IMR-90 (cell line): Measurements from ENCODE around the gene SLC4A7. TPM values are rescaled to one million over a fixed set of nuclear protein-coding genes. Genes with fewer than 3 reads are reported as not detected.

Experiments
- ATAC-seq: fragments of 200-7000 bp; cut with Tn5 transposase; 2 replicates; pipeline ENCODE4 v1.9.1; 2020; ENCODE audit warnings: low read depth, mild to moderate bottlenecking, moderate library complexity
- BruUV-seq: library from RNA; stranded (reverse); fragments of 400-500 nt; replicated peaks from 2 replicates; lab custom pipeline; 2021; lab: Mats Ljungman, UMichigan
- CTCF ChIA-PET: fragments of 300-600 bp; formaldehyde crosslinking; extraction: SDS; loops from one replicate; lab custom pipeline; 2021; ENCODE audit warnings: antibody characterized with exemption; lab: Yijun Ruan, JAX
- POLR2A ChIA-PET: fragments of 300-600 bp; sonication (Branson Sonifier 250); formaldehyde crosslinking; loops from one replicate; lab custom pipeline; 2022; ENCODE audit warnings: antibody characterized with exemption; ENCODE audit not compliant: unreplicated experiment; lab: Charles Lee
- DNase-seq: peaks from one replicate; pipeline ENCODE4 v3.0.0; 2013
- H2AFZ ChIP-seq: replicated peaks from 2 replicates; pipeline ENCODE3; 2013; ENCODE audit warnings: low read length, mild to moderate bottlenecking; ENCODE audit not compliant: poor library complexity
- H2AK5ac ChIP-seq: 2 replicates; pipeline ENCODE4 v1.6.1; 2013; ENCODE audit warnings: low read depth, low read length, inconsistent platforms
- H2AK9ac ChIP-seq: replicated peaks from 2 replicates; pipeline ENCODE3; 2013; ENCODE audit warnings: mild to moderate bottlenecking, low read depth, low read length, moderate library complexity; ENCODE audit not compliant: poor library complexity
- H2BK120ac ChIP-seq: 2 replicates; pipeline ENCODE4 v1.6.1; 2013; ENCODE audit warnings: low read depth, low read length, inconsistent platforms
- H2BK15ac ChIP-seq: 3 replicates; pipeline ENCODE4 v1.6.1; 2013; ENCODE audit warnings: low read depth, low read length, inconsistent platforms
- H2BK20ac ChIP-seq: 2 replicates; pipeline ENCODE4 v1.6.1; 2013; ENCODE audit warnings: low read depth, mild to moderate bottlenecking, inconsistent platforms, low read length, moderate library complexity
- H2BK5ac ChIP-seq: 2 replicates; pipeline ENCODE4 v1.6.1; 2013; ENCODE audit warnings: mild to moderate bottlenecking, low read depth, low read length, inconsistent platforms; ENCODE audit not compliant: poor library complexity, severe bottlenecking
- H3K14ac ChIP-seq: replicated peaks from 2 replicates; pipeline ENCODE4 v1.6.1; 2013; ENCODE audit warnings: low read depth, low read length, inconsistent platforms
- H3K18ac ChIP-seq: 2 replicates; pipeline ENCODE4 v1.6.1; 2013; ENCODE audit warnings: low read depth, low read length, control low read depth
- H3K23ac ChIP-seq: 2 replicates; pipeline ENCODE4 v1.6.1; 2013; ENCODE audit warnings: low read depth, low read length, inconsistent platforms
- H3K27ac ChIP-seq: 2 replicates; pipeline ENCODE4 v1.5.1; 2013; ENCODE audit warnings: mild to moderate bottlenecking, control low read depth, low read length; ENCODE audit not compliant: insufficient read depth
- H3K27me3 ChIP-seq: 2 replicates; pipeline ENCODE4 v1.6.1; 2013; ENCODE audit warnings: low read length; ENCODE audit not compliant: control insufficient read depth, insufficient read depth
- H3K36me3 ChIP-seq: 2 replicates; pipeline ENCODE4 v1.6.1; 2013; ENCODE audit warnings: low read length, mixed read lengths; ENCODE audit not compliant: control insufficient read depth, insufficient read depth
- H3K4ac ChIP-seq: 2 replicates; pipeline ENCODE4 v1.6.1; 2013; ENCODE audit warnings: low read depth, low read length, inconsistent platforms
- H3K4me1 ChIP-seq: 2 replicates; pipeline ENCODE4 v1.6.1; 2013; ENCODE audit warnings: low read length, mixed read lengths; ENCODE audit not compliant: control insufficient read depth, insufficient read depth
- H3K4me2 ChIP-seq: 2 replicates; pipeline ENCODE4 v1.6.1; 2013; ENCODE audit warnings: low read depth, mild to moderate bottlenecking, control low read depth, low read length, moderate library complexity
- H3K4me3 ChIP-seq: 2 replicates; pipeline ENCODE4 v1.5.1; 2013; ENCODE audit warnings: low read depth, mild to moderate bottlenecking, control low read depth, low read length, moderate library complexity; ENCODE audit not compliant: insufficient read depth
- H3K56ac ChIP-seq: 2 replicates; pipeline ENCODE4 v1.6.1; 2013; ENCODE audit warnings: low read length, inconsistent platforms; ENCODE audit not compliant: insufficient read depth; ENCODE audit errors: extremely low read depth
- H3K79me1 ChIP-seq, 2 experiments: 2 replicates each; pipeline ENCODE4 v1.6.1; 2013; ENCODE audit warnings: low read length in 2 of 2, inconsistent platforms in 1 of 2, low read depth in 1 of 2
- H3K9ac ChIP-seq: 2 replicates; pipeline ENCODE4 v1.6.1; 2013; ENCODE audit warnings: low read depth, low read length, control low read depth
- H3K9me1 ChIP-seq: 2 replicates; pipeline ENCODE4 v1.6.1; 2013; ENCODE audit warnings: low read length, inconsistent platforms; ENCODE audit not compliant: insufficient read depth
- H3K9me3 ChIP-seq: 2 replicates; pipeline ENCODE4 v1.6.1; 2013; ENCODE audit warnings: low read length; ENCODE audit not compliant: control insufficient read depth, insufficient read depth
- H4K20me1 ChIP-seq: 2 replicates; pipeline ENCODE4 v1.6.1; 2013; ENCODE audit warnings: low read length, inconsistent platforms; ENCODE audit not compliant: insufficient read depth
- H4K5ac ChIP-seq: 2 replicates; pipeline ENCODE4 v1.6.1; 2013; ENCODE audit warnings: mild to moderate bottlenecking, low read depth, low read length, control low read depth
- H4K8ac ChIP-seq, 2 experiments: 2 replicates each; pipeline ENCODE4 v1.6.1; 2013; ENCODE audit warnings: low read depth in 2 of 2, low read length in 2 of 2, control low read depth in 1 of 2, inconsistent platforms in 1 of 2
- H4K91ac ChIP-seq: 2 replicates; pipeline ENCODE4 v1.6.1; 2013; ENCODE audit warnings: low read depth, low read length, inconsistent platforms; ENCODE audit not compliant: insufficient read depth
- CEBPB ChIP-seq: IDR thresholded peaks from 2 replicates; pipeline ENCODE4 v1.6.1; 2012; ENCODE audit warnings: low read depth, low read length, improper control_type of control experiment
- MAZ ChIP-seq: IDR thresholded peaks from 2 replicates; pipeline ENCODE4 v1.6.1; 2012; ENCODE audit warnings: low read depth, mild to moderate bottlenecking, low read length, improper control_type of control experiment, moderate library complexity, borderline replicate concordance
- MXI1 ChIP-seq: IDR thresholded peaks from 2 replicates; pipeline ENCODE4 v1.6.1; 2012; ENCODE audit warnings: low read depth, mild to moderate bottlenecking, low read length, moderate library complexity, borderline replicate concordance
- NFE2L2 ChIP-seq: fragments of 150-350 bp; IDR thresholded peaks from 2 replicates; pipeline ENCODE4 v1.6.1; 2016; ENCODE audit warnings: low read depth, mild to moderate bottlenecking, low read length
- POLR2A ChIP-seq: IDR thresholded peaks from 2 replicates; pipeline ENCODE4 v1.6.1; 2012; ENCODE audit warnings: mild to moderate bottlenecking, low read depth, low read length
- RCOR1 ChIP-seq: IDR thresholded peaks from 2 replicates; pipeline ENCODE4 v1.6.1; 2012; ENCODE audit warnings: mild to moderate bottlenecking, low read length, improper control_type of control experiment; ENCODE audit not compliant: insufficient replicate concordance
- RFX5 ChIP-seq: IDR thresholded peaks from 2 replicates; pipeline ENCODE4 v1.8.0; 2012; ENCODE audit warnings: low read depth, mild to moderate bottlenecking, low read length, moderate library complexity
- SMC3 ChIP-seq: fragments of 150-350 bp; IDR thresholded peaks from 2 replicates; pipeline ENCODE4 v1.6.1; 2016; ENCODE audit warnings: low read depth, mild to moderate bottlenecking, antibody characterized with exemption, low read length, moderate library complexity
- USF2 ChIP-seq: fragments of 150-350 bp; IDR thresholded peaks from 2 replicates; pipeline ENCODE4 v1.6.1; 2017; ENCODE audit warnings: mild to moderate bottlenecking, antibody characterized with exemption, low read length, low read depth
- WGBS, 2 experiments: methylation state at CpG; one replicate each; pipeline versions ENCODE4 v1.1.5 to v1.1.7; 2013; ENCODE audit warnings: missing lambda C conversion rate in 2 of 2; ENCODE audit not compliant: insufficient read length in 1 of 2; ENCODE audit errors: extremely low coverage in 2 of 2; 5-methylcytosine and 5-hydroxymethylcytosine counted together
- dilution Hi-C: fragments of 300-500 bp; cut with HindIII; formaldehyde crosslinking; loops from one replicate; pipeline ENCODE4 v1.14.3; 2018; ENCODE audit warnings: low sequenced_read_pairs; ENCODE audit not compliant: unreplicated experiment
- in situ Hi-C: fragments of 300-500 bp; cut with MboI; formaldehyde crosslinking; loops from 3 replicates; pipeline ENCODE4 v1.14.3; 2019; ENCODE audit warnings: low sequenced_read_pairs, inconsistent platforms, mixed read lengths
- intact Hi-C: fragments of 100-400 bp; cut with micrococcal nuclease; formaldehyde crosslinking; loops from 2 replicates; pipeline ENCODE4 v1.10.0; 2022
- polyA plus RNA-seq, 3 experiments: library from polyadenylated mRNA; depleted of rRNA; stranded (reverse); fragments of >200 nt; gene quantifications; 2 replicates each; pipeline ENCODE4 v1.2.3, GENCODE V29; 2012; ENCODE audit warnings: low replicate concordance in 1 of 3
- total RNA-seq: library from RNA; depleted of rRNA; stranded (reverse); fragments of >200 nt; gene quantifications from 2 replicates; pipeline ENCODE4 v1.2.3, GENCODE V29; 2012

Gene SLC4A7
- total and polyA plus RNA-seq, 2 of the 4 experiments (the other 2 are of a cell fraction): 17.7 to 50.4 TPM

- Histone ChIP-seq H4K91ac (no peak overlapping the region), H3K4ac (no peak overlapping the region), H3K9ac (no peak overlapping the region), H3K18ac (no peak overlapping the region), H4K8ac (no peak overlapping the region), H4K20me1 (no peaks in the 10 kb centered on the region), H3K14ac (peak overlapping the region; percentile 29; the same call in 1 of the 2 replicates), H2BK15ac (no peak overlapping the region), H3K36me3 (peaks cover 1% of the 10 kb centered on the region; the same call in 1 of the 2 replicates), H2BK5ac (no peak overlapping the region), H4K5ac (no peak overlapping the region), H3K27me3 (no peaks in the 10 kb centered on the region), H2AFZ (no peak overlapping the region), H2BK120ac (no peak overlapping the region), H3K9me3 (no peaks in the 10 kb centered on the region), H2AK9ac (no peak overlapping the region), H2BK20ac (no peak overlapping the region), H3K27ac (no peak overlapping the region), H3K4me3 (no peak overlapping the region), H3K4me2 (no peak overlapping the region), H3K4me1 (no peaks in the 10 kb centered on the region), H2AK5ac (no peak overlapping the region), H3K23ac (no peak overlapping the region), H3K9me1 (no peaks in the 10 kb centered on the region), H3K56ac (no peak overlapping the region), H3K79me1 (no peaks in the 10 kb centered on the region)
- 80% methylated on average over 1 of the region's 1 CpG; no CpG with 5 or more reads in 1 of the 2 experiments for WGBS, 2 experiments
- dilution Hi-C loops: no loop called here
- DNase-seq (no peak), ATAC-seq (no peak)
- POLR2A ChIA-PET: interaction anchor here (0.7 kb wide), 1 partner anchor 103 kb away, joined by 4 read pairs; no protein-coding TSS in a partner anchor
- intact Hi-C loops: no loop called here
- in situ Hi-C loops: no loop called here
- CTCF ChIA-PET: no interaction called here
- BruUV-seq: no TSS peak
- TF ChIP-seq SMC3 (no peak), RFX5 (no peak), NFE2L2 (no peak), RCOR1 (no peak), CEBPB (no peak), USF2 (no peak), POLR2A (no peak), MXI1 (no peak), MAZ (no peak)
Measured at GRCh38 chr3:27342267-27342666, 141.9 kb downstream of the SLC4A7 start.
